Ishikawa (cell line): ENCODE measurements around the gene PRKCH.

Source experiments
- CEBPB ChIP-seq: IDR thresholded peaks from 2 replicates; pipeline ENCODE4 v1.6.1; 2012
- CREB1 ChIP-seq: IDR thresholded peaks from 2 replicates; pipeline ENCODE4 v1.6.1; 2012; ENCODE audit warnings: low read depth
- EGR1 ChIP-seq: IDR thresholded peaks from 2 replicates; pipeline ENCODE4 v1.6.1; 2012
- EP300 ChIP-seq: IDR thresholded peaks from 2 replicates; pipeline ENCODE4 v1.6.1; 2012; ENCODE audit warnings: borderline replicate concordance
- FOXM1 ChIP-seq: IDR thresholded peaks from 2 replicates; pipeline ENCODE4 v1.6.1; 2012; ENCODE audit warnings: low read depth, borderline replicate concordance
- MAX ChIP-seq: IDR thresholded peaks from 2 replicates; pipeline ENCODE4 v1.6.1; 2012
- NFIC ChIP-seq: IDR thresholded peaks from 2 replicates; pipeline ENCODE4 v1.6.1; 2012
- RAD21 ChIP-seq: IDR thresholded peaks from 2 replicates; pipeline ENCODE4 v1.6.1; 2012; ENCODE audit warnings: low read depth
- REST ChIP-seq: IDR thresholded peaks from 2 replicates; pipeline ENCODE4 v1.6.1; 2012; ENCODE audit warnings: low read depth, mild to moderate bottlenecking
- TAF1 ChIP-seq: IDR thresholded peaks from 2 replicates; pipeline ENCODE4 v1.6.1; 2012; ENCODE audit warnings: low read depth, mild to moderate bottlenecking
- TCF12 ChIP-seq: IDR thresholded peaks from 2 replicates; pipeline ENCODE4 v1.6.1; 2012; ENCODE audit warnings: low read depth
- TEAD4 ChIP-seq: IDR thresholded peaks from 2 replicates; pipeline ENCODE4 v1.6.1; 2012
- USF1 ChIP-seq: IDR thresholded peaks from 2 replicates; pipeline ENCODE4 v1.6.1; 2012
- YY1 ChIP-seq: IDR thresholded peaks from 2 replicates; pipeline ENCODE4 v1.6.1; 2012; ENCODE audit warnings: low read depth
- ZBTB7A ChIP-seq: IDR thresholded peaks from 2 replicates; pipeline ENCODE4 v1.6.1; 2012; ENCODE audit warnings: low read depth

PRKCH gene

GRCh38 chr14:61347826-61348443 is 26.6 kb downstream of the PRKCH start:
- TF ChIP-seq USF1 (no peak), CREB1 (no peak), CEBPB (no peak)

- TF ChIP-seq USF1 = no peak
- no peak for TF ChIP-seq YY1
- no peak for TF ChIP-seq EP300
- no peak for TF ChIP-seq REST
Measured at GRCh38 chr14:61350427-61351270, 29.3 kb downstream of the PRKCH start.

GRCh38 chr14:61351477-61351876 is 30.1 kb downstream of the PRKCH start:
- TF ChIP-seq TEAD4 (no peak), USF1 (no peak), NFIC (no peak), REST (no peak), MAX (no peak), FOXM1 (no peak), TAF1 (no peak)

- TF ChIP-seq USF1 (peak; percentile 38), TEAD4 (peak; percentile 97), ZBTB7A (no peak), TAF1 (peak; percentile 33; the same call in 1 of the 2 replicates), FOXM1 (peak; percentile 86; the same call in 1 of the 2 replicates), REST (peak; percentile 43; the same call in 1 of the 2 replicates), EGR1 (no peak), NFIC (peak; percentile 98), EP300 (peak; percentile 96), CEBPB (peak; percentile 49; the same call in 1 of the 2 replicates), YY1 (peak; percentile 80), RAD21 (peak; percentile 32), MAX (peak; percentile 77), CREB1 (no peak), TCF12 (peak; percentile 97)
Measured at GRCh38 chr14:61355892-61356325, 34.5 kb downstream of the PRKCH start.
